ENCODE results near the gene LRRC45.

GRCh38 chr17:82043507-82043906 lies 20.4 kb downstream of the LRRC45 start:
- TF ChIP-seq CTCF (IDR thresholded peaks at IDR 0.05; ENCODE audit: insufficient read depth, low read length, poor library complexity, severe bottlenecking): no peak
- no peak for TF ChIP-seq EZH2phosphoT487 (conservative IDR thresholded peaks at IDR 0.05; ENCODE audit: low read length)
